K562 (cell line): ENCODE measurements around the gene ABCB7. TPM values are rescaled to one million over a fixed set of nuclear protein-coding genes. Genes with fewer than 3 reads are reported as not detected.

Experiments used
- KDM4B ChIP-seq, 2 experiments: fragments of 450-650 bp in 1 of 2; sonication (generic) in 1 of 2; IDR thresholded peaks; 2 replicates each; pipeline ENCODE4 v1.6.1; 2016 to 2017; ENCODE audit warnings: borderline replicate concordance in 2 of 2, antibody characterized with exemption in 1 of 2, low read depth in 1 of 2, mild to moderate bottlenecking in 1 of 2
- PCBP2 ChIP-seq: fragments of 200-400 bp; formaldehyde crosslinking; IDR thresholded peaks from 2 replicates; pipeline ENCODE4 v1.6.1; 2018; ENCODE audit warnings: low read length, low read depth, mild to moderate bottlenecking, moderate library complexity; ENCODE audit not compliant: poor library complexity, severe bottlenecking
- RBM15 ChIP-seq: fragments of 200-400 bp; formaldehyde crosslinking; IDR thresholded peaks from 2 replicates; pipeline ENCODE4 v1.6.1; 2018; ENCODE audit warnings: mild to moderate bottlenecking, low read length, moderate library complexity; ENCODE audit not compliant: insufficient read depth
- SMAD2 ChIP-seq: fragments of 150-350 bp; IDR thresholded peaks from 2 replicates; pipeline ENCODE4 v1.6.1; 2014; ENCODE audit warnings: low read depth, mild to moderate bottlenecking, low read length
- ZNF23 ChIP-seq: fragments of 250-450 bp; sonication (Bioruptor Pico); IDR thresholded peaks from 2 replicates; pipeline ENCODE4 v1.4.0; 2020; ENCODE audit warnings: mild to moderate bottlenecking
- ZNF316 ChIP-seq: fragments of 450-650 bp; IDR thresholded peaks from 2 replicates; pipeline ENCODE4 v1.6.1; 2016
- polyA plus RNA-seq, 8 experiments: library from polyadenylated mRNA; depleted of rRNA in 4 of 8; stranded (reverse) in 5 of 8; unstranded in 3 of 8; fragments of >200 nt; fragmentation: Nextera tagmentation in 2 of 8; fragmentation: Illumina TruSeq in 1 of 8; extraction: Ambion mirVana in 2 of 8; extraction: Trizol in 1 of 8; gene quantifications; 2 replicates each; pipeline versions ENCODE4 v1.2.1 to v1.2.3, GENCODE V29; 2011 to 2014; ENCODE audit warnings: inconsistent platforms in 1 of 8, missing spikeins in 1 of 8
- total RNA-seq, 7 experiments: library from RNA; depleted of rRNA in 6 of 7; stranded (reverse); fragments of >200 nt in 6 of 7; fragmentation: Illumina TruSeq in 2 of 7; extraction: Trizol in 2 of 7; gene quantifications; 2 replicates each; pipeline versions ENCODE4 v1.2.1 to v1.2.3, GENCODE V29; 2011 to 2021; ENCODE audit warnings: low replicate concordance in 1 of 7
- TF ChIP-seq, protein P1 (sequence below): fragments of 200-400 bp; formaldehyde crosslinking; IDR thresholded peaks from 2 replicates; pipeline ENCODE4 v1.6.1; 2017; ENCODE audit warnings: mild to moderate bottlenecking, low read depth, low read length, moderate library complexity
- TF ChIP-seq, protein P2 (sequence below), 2 experiments: fragments of 450-650 bp; IDR thresholded peaks; 2 replicates each; pipeline ENCODE4 v1.6.1; 2016
- TF ChIP-seq, protein P3 (sequence below): sonication (generic); formaldehyde crosslinking; IDR thresholded peaks from 2 replicates; pipeline ENCODE4 v1.8.1; 2023; ENCODE audit warnings: mild to moderate bottlenecking, missing genetic modification reagents

Gene ABCB7
- total and polyA plus RNA-seq, 9 of the 15 experiments (the other 6 are each of a cell fraction or from before 2014, with no cell fraction given) = 18.3 to 46.2 (median 24.2) TPM

DNA sequence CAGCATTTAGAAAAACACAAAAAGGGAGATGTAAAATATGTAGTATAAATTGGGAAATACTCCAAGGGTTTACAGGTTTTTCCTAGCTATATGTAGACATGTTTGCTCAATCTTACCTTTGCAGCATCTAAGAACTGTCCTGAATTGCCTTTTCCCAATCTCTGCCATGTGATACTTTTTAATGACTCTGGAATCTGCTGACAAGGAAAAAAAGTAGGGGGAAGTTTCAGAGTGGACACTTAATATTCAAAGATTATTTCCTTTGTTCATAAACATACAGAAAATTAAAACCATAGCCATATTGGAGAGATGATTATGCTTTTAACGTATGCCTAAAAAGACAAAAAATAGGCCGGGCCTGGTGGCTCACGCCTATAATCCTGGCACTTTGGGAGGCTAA is 41.4 kb downstream of the ABCB7 start (continued):
- TF ChIP-seq, protein P1, sequence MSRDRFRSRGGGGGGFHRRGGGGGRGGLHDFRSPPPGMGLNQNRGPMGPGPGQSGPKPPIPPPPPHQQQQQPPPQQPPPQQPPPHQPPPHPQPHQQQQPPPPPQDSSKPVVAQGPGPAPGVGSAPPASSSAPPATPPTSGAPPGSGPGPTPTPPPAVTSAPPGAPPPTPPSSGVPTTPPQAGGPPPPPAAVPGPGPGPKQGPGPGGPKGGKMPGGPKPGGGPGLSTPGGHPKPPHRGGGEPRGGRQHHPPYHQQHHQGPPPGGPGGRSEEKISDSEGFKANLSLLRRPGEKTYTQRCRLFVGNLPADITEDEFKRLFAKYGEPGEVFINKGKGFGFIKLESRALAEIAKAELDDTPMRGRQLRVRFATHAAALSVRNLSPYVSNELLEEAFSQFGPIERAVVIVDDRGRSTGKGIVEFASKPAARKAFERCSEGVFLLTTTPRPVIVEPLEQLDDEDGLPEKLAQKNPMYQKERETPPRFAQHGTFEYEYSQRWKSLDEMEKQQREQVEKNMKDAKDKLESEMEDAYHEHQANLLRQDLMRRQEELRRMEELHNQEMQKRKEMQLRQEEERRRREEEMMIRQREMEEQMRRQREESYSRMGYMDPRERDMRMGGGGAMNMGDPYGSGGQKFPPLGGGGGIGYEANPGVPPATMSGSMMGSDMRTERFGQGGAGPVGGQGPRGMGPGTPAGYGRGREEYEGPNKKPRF = no peak
- TF ChIP-seq ZNF23 (CRISPR knock-in tag) (no peak), SMAD2 (no peak), RBM15 (no peak), ZNF316 (peak; percentile 64), KDM4B (IDR thresholded peaks at IDR 0.05; ENCODE audit: borderline replicate concordance in 2 of 2, low read depth in 1 of 2) (no peak), PCBP2 (no peak)
- TF ChIP-seq, protein P2, sequence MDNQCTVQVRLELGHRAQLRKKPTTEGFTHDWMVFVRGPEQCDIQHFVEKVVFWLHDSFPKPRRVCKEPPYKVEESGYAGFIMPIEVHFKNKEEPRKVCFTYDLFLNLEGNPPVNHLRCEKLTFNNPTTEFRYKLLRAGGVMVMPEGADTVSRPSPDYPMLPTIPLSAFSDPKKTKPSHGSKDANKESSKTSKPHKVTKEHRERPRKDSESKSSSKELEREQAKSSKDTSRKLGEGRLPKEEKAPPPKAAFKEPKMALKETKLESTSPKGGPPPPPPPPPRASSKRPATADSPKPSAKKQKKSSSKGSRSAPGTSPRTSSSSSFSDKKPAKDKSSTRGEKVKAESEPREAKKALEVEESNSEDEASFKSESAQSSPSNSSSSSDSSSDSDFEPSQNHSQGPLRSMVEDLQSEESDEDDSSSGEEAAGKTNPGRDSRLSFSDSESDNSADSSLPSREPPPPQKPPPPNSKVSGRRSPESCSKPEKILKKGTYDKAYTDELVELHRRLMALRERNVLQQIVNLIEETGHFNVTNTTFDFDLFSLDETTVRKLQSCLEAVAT (IDR thresholded peaks at IDR 0.05) = no peak
- TF ChIP-seq, protein P3, sequence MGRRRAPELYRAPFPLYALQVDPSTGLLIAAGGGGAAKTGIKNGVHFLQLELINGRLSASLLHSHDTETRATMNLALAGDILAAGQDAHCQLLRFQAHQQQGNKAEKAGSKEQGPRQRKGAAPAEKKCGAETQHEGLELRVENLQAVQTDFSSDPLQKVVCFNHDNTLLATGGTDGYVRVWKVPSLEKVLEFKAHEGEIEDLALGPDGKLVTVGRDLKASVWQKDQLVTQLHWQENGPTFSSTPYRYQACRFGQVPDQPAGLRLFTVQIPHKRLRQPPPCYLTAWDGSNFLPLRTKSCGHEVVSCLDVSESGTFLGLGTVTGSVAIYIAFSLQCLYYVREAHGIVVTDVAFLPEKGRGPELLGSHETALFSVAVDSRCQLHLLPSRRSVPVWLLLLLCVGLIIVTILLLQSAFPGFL (CRISPR knock-in tag) = no peak
